ENCODE measurements around the gene SYCP2. TPM values are rescaled to one million over a fixed set of nuclear protein-coding genes. Genes with fewer than 3 reads are reported as not detected.

SYCP2 gene
- total RNA-seq, result 0.36 and 1.2 TPM in 2 replicates

GRCh38 chr20:59933296-59933848, at the start of gene SYCP2:
SYCP2 (minus strand) TSS chr20:59933637; CDS start chr20:59922413, 11,224 bp downstream.

GRCh38 chr20:59958123-59958522, 24.7 kb upstream of the SYCP2 start, which contains the start of gene CDH26:
CDH26 (plus strand) TSS chr20:59958423; CDS start chr20:59958727, 304 bp downstream.

GRCh38 chr20:59940129-59940955, 6.9 kb upstream of the SYCP2 start, which contains the start of the genes FAM217B and PPP1R3D:
FAM217B (plus strand) TSS chr20:59940389; CDS start chr20:59943944, 3,555 bp downstream.
PPP1R3D (minus strand) TSS chr20:59940305; CDS start chr20:59939931, 374 bp downstream.

Other genes starting within 250 kb of the SYCP2 start
- gene PPP1R3D, start 6.7 kb upstream of the SYCP2 start, total RNA-seq, result 6.4 and 6.5 TPM in 2 replicates
- 3.5 and 3.7 TPM in 2 replicates for gene FAM217B, start 6.8 kb upstream of the SYCP2 start, total RNA-seq
- 0.17 and 0.59 TPM in 2 replicates for gene CDH26, start 24.8 kb upstream of the SYCP2 start, total RNA-seq

All from smooth muscle cell of the pulmonary artery (primary cell).